Activated CD4-positive, CD25-positive, alpha-beta regulatory T cell treated with anti-CD3 and anti-CD28 coated beads, Interleukin-2, amount 50 U/mL, for 72 hours (primary cell): ENCODE results near the gene SLC17A7.
"Not testable (repeated sequence)": the region's sequence is repeated elsewhere in the genome, so short reads cannot be mapped to it uniquely, and the experiment has no call there.

ENCODE experiments used
- DNase-seq: peaks from one replicate; pipeline ENCODE4 v3.0.0; 2021

Gene SLC17A7

DNA sequence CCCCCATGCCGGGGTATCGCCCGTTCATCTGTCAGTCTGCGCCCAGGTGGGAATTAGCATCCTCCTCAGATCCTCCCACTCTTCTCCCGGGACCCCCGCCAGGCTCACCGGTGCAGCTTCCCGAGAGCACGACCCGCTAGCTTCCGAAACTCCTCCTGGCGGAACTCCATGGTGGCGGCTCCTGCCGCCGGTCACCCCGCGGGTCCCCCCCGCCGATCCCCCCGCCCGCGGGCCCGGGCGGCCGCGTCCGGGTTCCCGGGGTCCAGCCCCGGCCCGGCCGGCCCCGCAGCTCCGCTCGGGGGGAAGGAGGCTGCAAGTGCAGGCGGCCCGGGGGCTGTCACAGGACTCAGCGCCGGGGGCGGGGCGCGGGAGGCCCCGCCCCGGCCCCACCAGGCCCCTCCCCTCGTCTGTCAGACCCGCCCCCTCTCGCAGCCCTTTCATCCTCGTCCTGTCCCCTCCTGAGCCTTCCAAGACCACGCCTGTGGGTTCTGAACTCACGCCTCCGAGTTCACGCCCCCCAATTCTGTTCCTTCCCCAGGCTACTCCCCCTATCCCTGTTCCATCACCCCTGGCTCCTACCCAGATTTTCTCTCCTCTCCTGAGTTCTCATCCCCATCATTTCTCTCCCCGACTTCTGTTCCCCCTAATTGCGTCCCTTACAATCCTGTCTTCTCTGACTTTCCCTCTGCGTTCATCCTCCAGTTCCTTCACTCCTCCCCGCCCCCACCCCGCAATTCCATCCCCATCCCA, at the start of gene SLC17A7:
SLC17A7 (minus strand) TSS at position 318 of the 750 bp plus-strand sequence; CDS start at position 170, 148 bp downstream.
- no peak for DNase-seq

DNA sequence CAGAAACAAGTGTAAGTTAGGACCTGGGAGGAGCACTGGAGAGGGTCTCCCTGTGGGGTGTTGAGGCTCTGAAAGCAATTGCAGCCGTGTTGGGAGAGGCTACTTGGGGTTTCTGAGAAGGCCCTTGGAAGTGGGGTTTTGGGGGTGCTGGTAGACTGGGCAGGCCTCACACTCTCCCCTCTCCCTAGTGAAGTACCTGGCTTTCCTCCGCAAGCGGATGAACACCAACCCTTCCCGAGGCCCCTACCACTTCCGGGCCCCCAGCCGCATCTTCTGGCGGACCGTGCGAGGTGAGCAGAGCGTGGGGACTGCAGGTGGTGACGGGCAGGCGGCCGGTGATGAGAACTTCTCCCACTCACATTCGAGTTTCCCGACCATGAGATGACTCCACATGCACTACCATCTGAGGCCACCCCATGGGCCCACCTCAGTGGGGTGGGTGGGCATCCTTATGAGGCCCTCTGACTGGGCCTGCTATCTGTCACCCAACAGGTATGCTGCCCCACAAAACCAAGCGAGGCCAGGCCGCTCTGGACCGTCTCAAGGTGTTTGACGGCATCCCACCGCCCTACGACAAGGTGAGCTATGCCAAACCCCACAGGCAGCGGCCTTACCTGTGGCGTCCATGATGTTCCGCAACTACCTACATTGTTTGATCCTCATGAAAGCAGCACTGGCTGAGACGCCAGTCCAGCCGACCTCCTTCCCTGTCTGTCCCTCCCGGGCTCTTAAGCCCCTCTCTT, 49.1 kb upstream of the SLC17A7 start:
- DNase-seq = no peak

DNA sequence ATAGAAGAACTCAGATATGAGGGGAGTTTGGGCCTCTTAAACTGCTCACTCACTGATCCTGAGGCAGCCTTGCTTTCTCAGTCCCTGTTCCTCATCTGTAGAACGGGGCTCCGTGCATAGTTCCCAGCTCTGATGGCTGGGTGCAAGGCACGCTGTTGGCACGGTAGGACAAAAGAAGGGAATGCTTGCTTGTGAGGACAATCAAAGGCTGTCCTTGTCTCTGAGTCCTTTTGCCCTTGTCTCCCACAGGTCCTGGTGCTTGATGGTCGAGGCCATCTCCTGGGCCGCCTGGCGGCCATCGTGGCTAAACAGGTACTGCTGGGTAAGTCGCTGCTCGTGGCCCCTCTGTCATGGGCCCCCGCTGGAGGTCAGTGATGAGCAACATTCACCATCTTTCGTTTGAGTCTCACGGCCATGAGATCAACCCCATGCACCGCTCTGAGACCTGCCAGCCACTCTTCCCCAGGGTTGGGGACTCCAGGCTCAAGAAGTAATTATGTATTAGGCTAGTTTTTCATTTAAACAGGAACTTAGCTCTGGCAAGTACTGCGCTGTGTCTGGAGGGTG, 48.4 kb upstream of the SLC17A7 start:
- DNase-seq = no peak

DNA sequence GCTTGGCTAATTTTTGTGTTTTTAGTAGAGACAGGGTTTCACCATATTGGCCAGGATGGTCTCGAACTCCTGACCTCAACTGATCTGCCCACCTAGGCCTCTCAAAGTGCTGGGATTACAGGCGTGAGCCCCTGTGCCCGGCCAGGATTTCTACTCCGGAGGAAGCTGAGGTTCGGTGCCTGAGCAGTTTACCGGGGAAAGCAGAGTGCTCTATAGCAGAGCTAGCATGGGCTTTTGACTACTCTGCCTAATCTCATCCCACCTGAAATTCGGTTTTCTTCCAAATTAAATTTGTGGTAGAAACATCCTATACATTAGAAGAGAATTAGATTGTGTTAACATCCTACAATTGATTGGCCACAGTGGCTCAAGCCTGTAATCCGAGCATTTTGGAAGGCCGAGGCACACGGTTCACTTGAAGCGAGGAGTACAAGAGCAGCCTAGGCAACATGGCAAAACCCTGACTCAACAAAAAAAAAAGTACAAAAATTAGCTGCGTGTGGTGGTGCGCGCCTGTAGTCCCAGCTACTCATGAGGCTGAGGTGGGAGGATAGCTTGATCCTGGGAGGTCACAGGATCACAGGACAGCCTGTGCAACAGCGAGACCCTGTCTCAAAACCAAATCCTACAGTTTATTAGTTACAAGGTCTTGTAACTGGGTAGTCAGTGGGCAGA, 47.7 kb upstream of the SLC17A7 start:
- no peak for DNase-seq

DNA sequence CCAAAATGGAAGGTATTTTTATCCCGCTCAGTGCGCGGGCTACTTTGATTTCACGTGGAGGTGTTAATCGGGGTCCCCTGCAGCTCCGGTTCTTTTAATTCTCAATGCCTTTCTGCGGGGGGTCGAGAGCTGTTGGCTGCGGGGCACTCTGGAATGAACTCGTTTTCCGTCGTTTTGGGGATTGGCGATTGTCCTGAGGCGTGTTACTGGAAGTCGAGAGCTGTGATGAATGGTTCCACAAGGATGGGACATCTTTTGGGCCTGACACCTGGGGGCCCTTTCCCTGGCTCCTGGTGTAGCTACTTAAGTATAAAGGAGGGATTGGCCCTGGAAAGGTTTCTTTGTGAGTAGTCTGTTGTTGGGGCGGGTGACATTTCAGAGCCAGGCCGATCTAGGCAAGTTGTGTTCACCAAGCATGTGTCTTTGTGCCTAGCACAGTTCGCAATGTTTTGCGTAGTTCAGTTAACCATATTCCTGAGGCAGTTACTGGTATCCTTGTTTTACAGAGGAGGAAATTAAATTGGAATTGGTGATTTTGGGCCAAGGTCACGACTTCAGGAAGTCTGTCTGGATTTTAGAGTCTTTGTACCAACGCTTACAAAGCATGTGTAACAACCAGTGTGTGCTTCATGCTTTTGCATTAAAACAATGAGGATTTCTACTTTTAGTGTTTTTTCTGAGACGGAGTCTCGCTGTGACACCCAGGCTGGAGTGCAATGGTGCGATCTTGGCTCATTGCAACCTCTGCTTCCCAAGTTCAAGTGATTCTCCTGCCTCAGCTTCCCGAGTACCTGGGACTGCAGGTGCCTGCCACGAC, 46.9 kb upstream of the SLC17A7 start:
- DNase-seq = no peak

DNA sequence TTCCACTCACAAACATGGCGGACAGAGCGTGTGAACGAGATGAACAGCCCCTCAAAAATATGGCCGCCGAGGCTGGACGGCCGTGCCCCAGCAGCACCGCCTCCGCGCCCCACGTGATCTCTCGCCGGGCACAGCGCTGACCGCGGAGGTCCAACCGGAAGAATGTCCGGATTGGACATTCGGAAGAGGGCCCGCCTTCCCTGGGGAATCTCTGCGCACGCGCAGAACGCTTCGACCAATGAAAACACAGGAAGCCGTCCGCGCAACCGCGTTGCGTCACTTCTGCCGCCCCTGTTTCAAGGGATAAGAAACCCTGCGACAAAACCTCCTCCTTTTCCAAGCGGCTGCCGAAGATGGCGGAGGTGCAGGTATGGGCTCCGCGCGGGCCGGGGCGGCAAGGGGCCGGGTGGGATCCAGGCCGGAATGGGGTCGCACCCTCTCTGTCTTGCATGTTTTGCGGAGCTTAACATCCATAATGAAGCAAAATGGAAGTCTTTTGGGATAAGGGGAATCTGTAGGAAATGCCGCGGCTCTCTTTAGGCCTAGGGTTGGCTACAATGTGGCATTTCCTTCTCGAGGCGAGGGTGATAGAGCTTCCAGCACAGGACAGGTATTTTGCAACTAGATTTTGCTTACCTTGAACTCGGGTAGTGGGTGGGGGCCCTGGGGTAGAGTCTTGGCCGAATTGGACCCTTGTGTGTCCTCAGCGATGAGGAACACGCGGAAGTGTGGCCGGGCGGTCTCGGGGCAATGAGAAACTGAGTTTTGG, 46.1 kb upstream of the SLC17A7 start, which contains the start of gene RPL13A:
RPL13A (plus strand) TSS at position 332 of the 769 bp plus-strand sequence; CDS start at position 354, 22 bp downstream.
- peak; percentile 100 for DNase-seq

DNA sequence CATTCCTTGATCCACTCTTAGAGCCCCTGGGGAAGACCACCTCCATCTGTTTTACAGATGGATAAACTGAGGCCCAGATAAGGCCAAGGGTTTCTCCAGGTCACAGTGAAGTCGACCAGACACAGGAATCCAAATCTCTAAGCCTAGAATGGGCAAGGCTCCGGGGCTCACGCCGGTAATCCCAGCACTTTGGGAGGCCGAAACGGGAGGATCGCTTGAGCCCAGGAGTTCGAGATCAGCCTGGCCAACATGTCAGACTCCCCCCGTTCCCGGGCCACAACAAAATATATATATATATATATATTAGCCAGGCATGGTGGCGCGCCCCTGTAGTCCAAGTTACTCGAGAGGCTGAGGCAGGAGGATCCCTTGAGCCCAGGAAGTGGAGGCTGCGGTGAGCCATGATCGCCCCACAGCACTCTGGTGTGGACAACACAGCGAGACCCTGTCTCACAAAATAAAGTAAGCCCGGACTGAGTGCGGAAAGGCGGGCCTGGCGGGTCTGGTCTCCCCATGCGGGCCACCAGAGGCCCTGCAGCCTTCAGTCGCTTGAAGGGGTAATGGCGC, 45.5 kb upstream of the SLC17A7 start:
- no peak for DNase-seq

DNA sequence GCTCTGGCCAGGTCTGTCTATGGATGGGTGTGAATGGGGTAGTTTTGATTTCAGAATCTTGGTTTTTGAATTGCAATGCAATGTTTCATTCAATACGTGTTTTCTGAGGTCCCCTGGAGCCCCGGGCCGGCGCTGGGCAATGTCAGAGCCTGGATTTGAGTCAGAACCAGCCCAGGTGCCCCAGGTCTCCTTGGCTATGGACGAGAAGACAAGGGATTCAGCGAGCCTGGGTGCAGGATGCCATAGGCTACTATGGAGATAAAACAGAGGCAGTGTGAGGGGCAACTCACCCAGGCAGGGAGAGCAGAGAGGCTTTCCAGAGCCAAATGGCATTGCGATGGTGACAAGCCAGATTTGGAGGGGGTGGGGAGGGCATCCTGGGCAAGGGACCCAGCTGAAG, 44.9 kb upstream of the SLC17A7 start:
- no peak for DNase-seq

DNA sequence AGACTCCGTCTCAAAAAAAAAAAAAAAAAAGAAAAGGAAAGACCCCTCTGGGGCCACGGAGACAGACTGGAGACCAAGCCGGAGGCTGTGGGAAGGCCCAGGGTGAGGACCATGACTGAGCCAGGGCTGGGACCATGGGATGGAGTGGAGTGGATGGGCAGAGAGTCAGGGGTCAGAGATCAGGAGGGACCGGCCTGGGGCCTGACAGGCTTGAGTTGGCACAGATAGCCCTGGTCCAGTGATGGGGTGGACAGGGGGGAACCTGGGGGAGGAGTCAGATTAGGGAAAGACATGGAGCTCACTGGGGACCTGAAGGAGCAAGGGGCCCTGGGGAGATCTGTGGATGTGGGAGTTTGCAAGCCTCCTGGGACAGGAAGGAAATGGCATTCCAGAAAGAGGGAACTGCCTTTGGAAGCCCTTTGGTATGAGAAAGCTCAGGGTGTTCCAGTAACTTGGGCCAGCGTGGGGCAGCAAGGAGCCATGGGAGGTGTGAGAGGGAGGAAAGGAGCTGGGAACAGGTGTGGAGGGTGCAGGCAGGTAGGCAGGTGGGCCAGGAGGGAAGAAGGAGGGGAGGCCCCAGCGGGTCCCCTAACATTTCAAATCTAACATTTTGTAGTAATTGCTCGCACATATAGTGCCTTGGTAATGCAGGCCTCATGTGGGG, 39.8 kb upstream of the SLC17A7 start:
- DNase-seq = no peak

DNA sequence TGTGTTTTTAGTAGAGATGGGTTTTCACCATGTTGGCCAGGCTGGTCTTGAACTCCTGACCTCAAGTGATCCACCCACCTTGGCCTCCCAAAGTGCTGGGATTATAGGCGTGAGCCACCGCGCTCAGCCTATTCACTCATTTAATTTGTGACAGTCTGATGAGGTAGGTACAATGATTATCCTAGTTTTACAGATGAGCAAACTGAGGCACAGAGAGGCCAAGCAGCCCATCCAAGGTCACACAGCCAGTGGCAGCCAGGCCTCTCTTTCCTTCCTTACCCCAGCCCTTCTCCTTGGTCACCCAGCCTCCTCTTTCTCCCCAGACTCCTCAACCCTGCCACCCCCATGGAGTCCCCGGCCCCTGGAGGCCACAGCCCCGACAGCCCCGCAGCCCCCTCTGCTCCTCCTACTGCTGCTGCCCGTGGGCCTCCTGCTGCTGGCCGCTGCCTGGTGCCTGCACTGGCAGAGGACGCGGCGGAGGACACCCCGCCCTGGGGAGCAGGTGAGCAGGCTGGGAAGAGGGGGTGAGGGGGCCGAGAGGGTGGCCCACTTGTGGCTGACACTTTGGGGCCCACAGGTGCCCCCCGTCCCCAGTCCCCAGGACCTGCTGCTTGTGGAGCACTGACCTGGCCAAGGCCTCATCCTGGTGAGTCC, 38.8 kb upstream of the SLC17A7 start:
- DNase-seq = no peak

DNA sequence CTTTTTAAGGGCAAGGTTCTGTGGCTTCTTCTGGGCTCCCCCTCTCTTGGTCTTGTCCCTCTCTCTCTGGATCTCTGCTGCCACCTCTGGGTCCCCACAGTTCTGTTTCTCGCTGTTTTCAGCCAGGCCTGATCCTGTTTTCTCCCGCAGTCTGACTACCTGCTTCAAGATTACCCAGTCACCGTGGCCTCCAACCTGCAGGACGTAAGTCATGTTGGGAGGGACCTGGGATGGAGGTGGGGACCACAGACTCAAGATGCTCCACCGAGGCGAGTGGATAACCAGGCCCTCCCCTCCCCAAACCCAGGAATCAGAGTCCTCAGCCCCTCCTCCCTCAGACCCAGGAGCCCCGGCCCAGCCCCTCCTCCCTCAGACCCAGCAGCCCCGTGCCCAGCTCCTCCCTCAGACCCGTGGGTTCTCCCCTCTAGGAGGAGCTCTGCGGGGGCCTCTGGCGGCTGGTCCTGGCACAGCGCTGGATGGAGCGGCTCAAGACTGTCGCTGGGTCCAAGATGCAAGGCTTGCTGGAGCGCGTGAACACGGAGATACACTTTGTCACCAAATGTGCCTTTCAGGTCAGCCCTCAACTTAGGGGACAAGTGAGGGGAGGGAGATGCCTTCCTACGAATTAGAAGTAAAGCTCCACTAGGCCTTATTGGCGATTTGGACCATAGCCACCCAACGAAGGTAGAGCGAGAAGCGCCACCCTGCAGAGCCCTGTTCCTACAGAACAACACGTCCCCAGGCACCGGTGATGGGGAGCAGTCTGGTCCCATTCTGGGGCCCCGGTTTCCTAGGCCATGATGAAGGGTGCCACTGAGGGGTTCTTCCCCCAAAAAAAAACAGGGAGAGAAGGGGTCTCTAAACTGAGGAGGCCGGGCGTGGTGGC, 34.9 kb upstream of the SLC17A7 start:
- DNase-seq = peak; percentile 72

DNA sequence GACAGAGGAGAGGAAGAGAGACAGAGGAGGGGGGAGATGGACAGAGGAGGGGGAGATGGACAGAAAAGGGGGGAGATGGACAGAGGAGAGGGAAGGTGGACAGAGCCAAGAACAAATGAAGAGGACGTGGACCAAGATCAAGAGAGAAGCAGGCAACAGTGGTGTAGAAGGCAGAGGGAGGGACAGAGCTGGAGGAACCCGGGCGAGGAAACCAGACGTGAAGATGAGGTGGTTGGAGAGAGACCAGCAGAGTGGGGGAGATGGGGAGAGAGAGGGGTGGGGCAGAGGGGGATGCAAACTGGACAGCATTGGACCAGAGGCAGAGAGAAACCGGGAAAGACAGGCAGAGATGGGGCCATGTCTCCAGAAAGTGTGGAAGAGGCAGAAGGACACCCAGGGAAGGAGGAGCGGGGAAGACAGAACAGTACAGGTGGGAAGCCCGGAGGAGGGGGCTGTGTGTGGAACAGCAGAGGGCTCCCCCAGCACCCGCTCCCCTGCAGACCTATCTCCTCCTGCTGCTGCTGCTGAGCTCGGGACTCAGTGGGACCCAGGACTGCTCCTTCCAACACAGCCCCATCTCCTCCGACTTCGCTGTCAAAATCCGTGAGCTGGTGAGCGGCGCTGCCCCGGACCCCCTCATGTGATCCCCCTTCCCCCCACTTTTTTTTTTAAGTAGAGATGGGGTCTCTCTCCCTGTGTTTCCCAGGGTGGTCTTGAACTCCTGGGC, 34.0 kb upstream of the SLC17A7 start:
- no peak for DNase-seq

DNA sequence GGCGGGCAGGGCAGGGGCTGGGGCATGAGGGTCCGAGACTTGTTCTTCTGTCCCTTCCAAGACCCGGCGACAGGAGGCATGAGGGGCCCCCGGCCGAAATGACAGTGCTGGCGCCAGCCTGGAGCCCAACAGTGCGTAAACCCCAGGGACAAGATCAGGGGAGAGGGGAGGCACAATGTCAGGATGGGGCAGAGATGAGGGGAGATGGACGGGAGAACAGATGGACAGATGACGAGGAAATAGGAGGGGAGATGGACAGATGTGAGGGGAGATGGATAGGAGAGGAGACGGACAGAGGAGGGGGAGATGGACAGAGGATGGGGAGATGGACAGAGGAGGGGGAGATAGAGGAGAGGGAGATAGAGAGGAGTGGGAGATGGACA, 33.2 kb upstream of the SLC17A7 start:
- DNase-seq = no peak

DNA sequence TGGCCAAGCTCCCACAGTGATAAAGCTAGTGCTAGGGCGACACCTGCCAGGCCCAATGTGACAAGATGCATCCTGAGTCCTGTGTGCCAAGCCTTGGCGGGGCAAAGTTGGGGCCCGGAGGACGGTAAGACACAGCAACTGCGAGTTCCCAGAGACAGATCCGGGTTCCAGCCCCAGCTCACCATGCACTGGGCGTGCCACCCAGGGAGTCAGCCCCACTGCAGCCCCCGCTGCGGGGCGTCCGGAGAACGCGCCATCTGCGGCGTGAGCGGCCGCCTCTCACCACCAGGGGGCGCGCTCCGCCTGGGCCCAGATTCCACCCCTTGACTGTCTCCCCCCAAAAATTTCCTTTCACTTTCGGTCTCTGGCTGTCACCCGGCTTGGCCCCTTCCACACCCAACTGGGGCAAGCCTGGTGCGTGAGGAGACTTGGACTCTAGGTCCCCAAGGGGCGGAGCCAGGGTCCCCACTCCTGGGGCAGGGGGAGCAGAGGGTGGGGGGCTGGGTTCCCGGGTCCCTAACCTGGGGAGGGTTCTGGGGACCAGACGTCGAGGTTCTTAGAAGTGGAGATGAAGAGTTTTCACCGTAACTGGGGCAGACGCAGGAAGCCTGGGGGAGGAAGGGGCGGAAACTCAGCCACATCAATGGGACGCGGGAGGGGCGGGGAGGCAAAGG, 32.7 kb upstream of the SLC17A7 start, which contains the start of gene FLT3LG:
FLT3LG (plus strand) TSS at position 348 of the 674 bp plus-strand sequence. CDS start 425 bp downstream, outside the sequence.
- peak; percentile 91 for DNase-seq

DNA sequence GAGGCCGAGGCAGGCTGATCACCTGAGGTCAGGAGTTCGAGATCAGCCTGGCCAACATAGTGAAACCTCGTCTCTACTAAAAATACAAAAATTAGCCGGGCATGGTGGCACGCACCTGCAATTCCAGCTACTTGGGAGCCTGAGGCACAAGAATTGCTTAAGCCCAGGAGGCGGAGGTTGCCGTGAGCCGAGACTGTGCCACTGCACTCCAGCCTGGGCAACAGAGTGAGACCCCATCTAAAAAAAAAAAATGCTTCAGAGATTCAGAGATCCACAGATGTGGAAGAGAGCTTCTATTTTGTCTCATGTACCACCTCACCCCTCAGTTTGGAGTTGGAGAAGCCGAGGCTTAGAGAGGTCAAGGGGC, 32.2 kb upstream of the SLC17A7 start:
- not testable (repeated sequence) for DNase-seq

DNA sequence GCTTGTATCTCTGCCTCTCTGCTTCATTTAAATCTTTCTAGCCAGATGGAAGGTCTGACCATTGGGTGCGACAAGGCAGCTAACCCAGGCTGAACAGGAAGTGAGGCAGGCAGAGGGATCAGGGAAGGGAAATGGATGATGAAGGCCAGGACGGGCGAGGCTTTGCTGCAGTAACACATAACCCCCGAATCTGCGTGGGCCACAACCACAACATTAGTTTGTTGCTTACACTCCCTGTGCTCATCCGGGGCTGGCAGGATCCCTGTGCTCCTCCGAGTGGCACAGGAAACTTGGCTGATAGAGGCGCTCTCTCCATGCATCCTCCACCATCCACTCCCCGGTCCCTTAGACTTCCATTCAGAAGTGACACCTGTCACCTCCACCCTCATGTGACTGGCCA, 31.6 kb upstream of the SLC17A7 start:
- no peak for DNase-seq

DNA sequence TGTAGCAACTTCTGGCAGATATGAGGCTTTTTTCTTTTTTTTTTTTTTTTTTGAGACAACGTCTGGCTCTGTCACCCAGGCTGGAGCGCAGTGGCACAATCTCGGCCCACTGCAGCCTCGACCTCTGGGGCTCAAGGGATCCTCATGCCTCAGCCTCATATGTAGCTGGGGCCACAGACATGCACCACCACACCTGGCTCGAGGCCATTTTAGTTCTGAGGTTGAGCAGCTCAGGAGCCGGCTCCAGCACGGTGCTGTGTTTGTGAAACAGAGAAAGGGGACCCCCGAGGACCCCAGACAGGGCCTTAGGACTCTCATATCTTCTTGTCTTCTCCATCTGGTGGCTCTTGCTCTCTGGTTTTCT, 29.3 kb upstream of the SLC17A7 start:
- DNase-seq = no peak
